Right hindlimb (tissue), 1 donor: ENCODE data around the gene SERPINA10.
"Not testable (repeated sequence)": the region's sequence is repeated elsewhere in the genome, so short reads cannot be mapped to it uniquely, and the experiment has no call there.

ENCODE experiments used
- DNase-seq: peaks from one replicate; pipeline ENCODE4 v3.0.0-alpha.2; 2018

SERPINA10 gene

GRCh38 chr14:94282991-94283723, 9.9 kb downstream of the SERPINA10 start:
- no peak for DNase-seq

- no peak for DNase-seq
These were observed 14.3 kb downstream of the SERPINA10 start for GRCh38 chr14:94278731-94279130.

GRCh38 chr14:94276898-94277561, 16.0 kb downstream of the SERPINA10 start:
- DNase-seq = not testable (repeated sequence)

DNA sequence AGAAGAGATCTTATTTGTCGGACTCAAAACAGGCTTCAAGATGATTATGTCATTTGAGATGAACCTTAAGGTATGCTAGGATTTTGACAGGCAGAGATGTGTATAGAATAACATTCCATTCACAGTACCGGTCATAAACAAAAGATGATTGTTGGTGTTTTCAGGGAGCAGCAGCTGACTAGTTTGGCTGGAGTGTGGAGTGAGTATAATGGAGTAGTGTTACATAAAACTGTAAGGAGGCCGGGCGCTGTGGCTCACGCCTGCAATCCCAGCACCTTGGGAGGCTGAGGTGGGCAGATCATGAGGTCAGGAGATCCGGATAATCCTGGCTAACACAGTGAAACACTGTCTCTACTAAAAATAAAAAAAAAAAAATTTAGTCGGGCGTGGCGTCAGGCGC, 23.9 kb downstream of the SERPINA10 start:
- no peak for DNase-seq

DNA sequence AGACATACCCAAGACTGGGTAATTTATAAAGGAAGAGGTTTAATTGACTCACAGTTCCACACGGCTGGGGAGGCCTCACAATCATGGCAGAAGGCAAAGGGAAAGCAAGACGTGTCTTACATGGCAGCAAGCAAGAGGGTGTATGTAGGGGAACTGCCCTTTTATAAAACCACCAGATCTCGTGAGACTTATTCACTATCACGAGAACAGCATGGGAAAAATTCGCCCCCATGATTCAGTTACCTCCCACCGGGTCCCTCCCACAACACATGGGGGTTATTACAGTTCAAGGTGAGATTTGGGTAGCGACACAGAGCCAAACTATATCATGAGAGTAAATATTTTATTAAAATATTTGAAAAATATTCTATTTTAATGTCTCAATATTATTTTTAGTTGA, 24.5 kb downstream of the SERPINA10 start:
- not testable (repeated sequence) for DNase-seq

GRCh38 chr14:94267352-94267751, 25.7 kb downstream of the SERPINA10 start:
- no peak for DNase-seq

GRCh38 chr14:94264195-94264594, 28.9 kb downstream of the SERPINA10 start:
- not testable (repeated sequence) for DNase-seq

GRCh38 chr14:94244182-94244581, 48.9 kb downstream of the SERPINA10 start:
- DNase-seq = no peak

DNA sequence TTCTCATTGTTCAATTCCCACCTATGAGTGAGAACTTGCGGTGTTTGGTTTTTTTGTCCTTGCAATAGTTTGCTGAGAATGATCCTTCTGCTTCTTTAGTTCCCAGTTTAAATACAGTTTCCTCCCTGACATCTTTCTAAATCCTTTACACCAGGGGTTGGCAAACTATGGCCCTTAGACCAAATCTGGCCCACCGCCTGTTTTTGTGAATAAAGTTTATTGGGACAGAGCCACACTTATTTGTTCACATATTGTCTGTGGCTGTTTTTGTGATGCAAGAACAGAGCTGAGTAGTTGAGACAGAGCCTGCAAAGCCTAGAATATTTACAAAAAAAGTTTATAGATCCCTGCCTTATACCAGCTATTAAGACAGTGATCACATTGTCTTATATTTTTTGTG, 53.7 kb downstream of the SERPINA10 start:
- DNase-seq = no peak

DNA sequence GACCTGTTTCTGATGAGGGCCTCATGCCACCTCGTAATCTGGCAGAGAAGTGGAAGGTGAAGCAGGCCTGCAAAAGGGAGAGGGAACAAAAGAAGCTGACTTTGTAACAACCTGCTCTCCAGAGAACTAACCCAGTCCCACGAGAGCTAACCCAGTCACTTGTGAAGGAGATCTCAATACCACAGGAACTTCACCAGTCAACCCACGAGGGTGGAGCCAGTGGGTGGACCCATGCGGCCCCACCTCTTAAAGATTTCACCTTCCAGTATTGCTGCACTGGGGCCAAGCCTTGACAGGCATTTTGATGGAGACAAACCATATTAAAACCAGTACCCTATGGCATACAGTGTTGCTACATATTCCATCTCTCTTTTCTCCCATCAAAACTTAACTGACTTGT, 55.1 kb downstream of the SERPINA10 start:
- DNase-seq = no peak

DNA sequence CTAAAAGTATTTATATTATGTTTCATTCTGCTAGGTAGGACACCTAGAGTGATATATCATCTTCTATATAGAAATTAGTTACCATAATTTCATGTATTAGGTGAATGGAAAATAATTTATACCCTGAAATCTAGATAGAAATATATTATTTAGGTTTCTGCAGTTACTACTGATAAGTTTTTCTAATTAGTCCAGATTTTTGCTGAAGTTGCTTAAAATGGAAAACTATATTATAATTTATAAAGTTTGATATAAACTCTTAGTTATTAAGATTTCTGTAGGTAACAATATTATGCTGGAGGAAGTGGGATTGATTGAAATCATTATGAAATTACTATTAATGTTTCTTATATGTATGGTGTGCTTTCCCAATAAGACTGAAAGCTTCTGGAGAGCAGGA, 56.0 kb downstream of the SERPINA10 start:
- DNase-seq = no peak
